Uterus (tissue), 4 donors: Measurements from ENCODE around the gene KCNQ1OT1. TPM values are rescaled to one million over a fixed set of nuclear protein-coding genes. Genes with fewer than 3 reads are reported as not detected.

Experiments
- DNase-seq, 2 donors: peaks; one replicate each; pipeline ENCODE4 v3.0.0-alpha.2; 2019 to 2020
- H3K27ac ChIP-seq, 2 donors: fragments of 200-600 bp; sonication (generic); 1 replicate in 1 of 2; 2 replicates in 1 of 2; pipeline ENCODE4 v1.5.1; 2016 to 2018
- H3K27me3 ChIP-seq, 2 donors: fragments of 200-600 bp; sonication (generic); one replicate each; pipeline ENCODE4 v1.5.1; 2018 to 2019; ENCODE audit warnings: control low read depth in 1 of 2
- H3K36me3 ChIP-seq, 2 donors: fragments of 200-600 bp; sonication (generic); one replicate each; pipeline ENCODE4 v1.5.1; 2019; ENCODE audit warnings: control low read depth in 1 of 2
- H3K4me1 ChIP-seq, 2 donors: fragments of 200-600 bp; sonication (generic); one replicate each; pipeline ENCODE4 v1.5.1; 2018 to 2019; ENCODE audit warnings: control low read depth in 1 of 2
- H3K4me3 ChIP-seq, 2 donors: fragments of 200-600 bp; sonication (generic); 1 replicate in 1 of 2; 2 replicates in 1 of 2; pipeline ENCODE4 v1.5.1; 2018 to 2019; ENCODE audit warnings: mild to moderate bottlenecking in 1 of 2
- H3K9me3 ChIP-seq, 2 donors: fragments of 200-600 bp; sonication (generic); one replicate each; pipeline ENCODE4 v1.5.1; 2019; ENCODE audit warnings: control low read depth in 1 of 2
- POLR2A ChIP-seq, 2 donors: fragments of 450-650 bp; IDR thresholded peaks; one replicate each; pipeline ENCODE4 v1.6.1; 2016; ENCODE audit warnings: antibody characterized with exemption in 2 of 2, mild to moderate bottlenecking in 1 of 2, moderate library complexity in 1 of 2
- intact Hi-C: fragments of 100-400 bp; cut with DNase I; formaldehyde crosslinking; loops from one replicate; pipeline ENCODE4 v1.15.1; 2023; ENCODE audit warnings: low total_unique reads
- total RNA-seq, 4 donors: library from RNA; depleted of rRNA in 3 of 4; stranded (reverse); fragments of >200 nt in 3 of 4; gene quantifications; one replicate each; pipeline versions ENCODE4 v1.1.0 to v1.2.4, GENCODE V29; 2014 to 2023
- TF ChIP-seq, protein P1 (sequence below), 4 experiments: fragments of 200-600 bp in 2 of 4; fragments of 450-650 bp in 2 of 4; sonication (generic) in 2 of 4; IDR thresholded peaks; one replicate each; pipeline ENCODE4 v1.5.1; 2016 to 2019; ENCODE audit warnings: antibody characterized with exemption in 4 of 4, mild to moderate bottlenecking in 2 of 4, moderate library complexity in 1 of 4
- donor health status: DM: yes; HTN: yes; CAD: no.

Gene KCNQ1OT1
- total RNA-seq, 4 donors from 2014 or later: 2.6 to 19.4 (median 10.9) TPM

DNA sequence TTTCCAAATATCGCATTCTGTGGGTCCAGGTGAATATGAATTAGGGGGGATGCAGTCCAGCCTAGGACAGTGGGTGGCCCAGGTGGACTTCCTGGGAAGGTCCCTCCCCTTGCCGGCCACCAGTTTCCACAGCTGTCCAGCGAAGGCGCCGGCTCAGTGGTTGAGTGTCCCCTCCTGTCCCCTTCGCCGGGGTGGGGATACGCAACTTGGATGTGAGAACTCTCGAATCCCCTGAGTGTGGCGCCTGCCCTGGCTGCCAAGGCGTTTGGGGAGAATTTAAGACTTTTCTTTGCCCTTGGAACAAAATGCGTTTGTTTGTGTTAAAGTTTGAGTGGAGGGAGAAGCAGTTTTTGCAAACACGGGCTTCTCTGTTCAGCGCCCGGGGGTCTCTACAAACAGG lies 123.7 kb downstream of the KCNQ1OT1 start:
- H3K4me3 ChIP-seq: no peak overlapping the region
- TF ChIP-seq, protein P1, sequence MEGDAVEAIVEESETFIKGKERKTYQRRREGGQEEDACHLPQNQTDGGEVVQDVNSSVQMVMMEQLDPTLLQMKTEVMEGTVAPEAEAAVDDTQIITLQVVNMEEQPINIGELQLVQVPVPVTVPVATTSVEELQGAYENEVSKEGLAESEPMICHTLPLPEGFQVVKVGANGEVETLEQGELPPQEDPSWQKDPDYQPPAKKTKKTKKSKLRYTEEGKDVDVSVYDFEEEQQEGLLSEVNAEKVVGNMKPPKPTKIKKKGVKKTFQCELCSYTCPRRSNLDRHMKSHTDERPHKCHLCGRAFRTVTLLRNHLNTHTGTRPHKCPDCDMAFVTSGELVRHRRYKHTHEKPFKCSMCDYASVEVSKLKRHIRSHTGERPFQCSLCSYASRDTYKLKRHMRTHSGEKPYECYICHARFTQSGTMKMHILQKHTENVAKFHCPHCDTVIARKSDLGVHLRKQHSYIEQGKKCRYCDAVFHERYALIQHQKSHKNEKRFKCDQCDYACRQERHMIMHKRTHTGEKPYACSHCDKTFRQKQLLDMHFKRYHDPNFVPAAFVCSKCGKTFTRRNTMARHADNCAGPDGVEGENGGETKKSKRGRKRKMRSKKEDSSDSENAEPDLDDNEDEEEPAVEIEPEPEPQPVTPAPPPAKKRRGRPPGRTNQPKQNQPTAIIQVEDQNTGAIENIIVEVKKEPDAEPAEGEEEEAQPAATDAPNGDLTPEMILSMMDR (IDR thresholded peaks at IDR 0.05): no peak
- no peak for TF ChIP-seq POLR2A (IDR thresholded peaks at IDR 0.05)
- H3K4me1 ChIP-seq: no peaks in the 10 kb centered on the region
- DNase-seq: peak in 1 of 2 donors; percentile 6
- no peaks in the 10 kb centered on the region for H3K27me3 ChIP-seq
- no peaks in the 10 kb centered on the region for H3K36me3 ChIP-seq
- H3K9me3 ChIP-seq: no peaks in the 10 kb centered on the region
- H3K27ac ChIP-seq: no peak overlapping the region
- intact Hi-C loops: no loop called here

DNA sequence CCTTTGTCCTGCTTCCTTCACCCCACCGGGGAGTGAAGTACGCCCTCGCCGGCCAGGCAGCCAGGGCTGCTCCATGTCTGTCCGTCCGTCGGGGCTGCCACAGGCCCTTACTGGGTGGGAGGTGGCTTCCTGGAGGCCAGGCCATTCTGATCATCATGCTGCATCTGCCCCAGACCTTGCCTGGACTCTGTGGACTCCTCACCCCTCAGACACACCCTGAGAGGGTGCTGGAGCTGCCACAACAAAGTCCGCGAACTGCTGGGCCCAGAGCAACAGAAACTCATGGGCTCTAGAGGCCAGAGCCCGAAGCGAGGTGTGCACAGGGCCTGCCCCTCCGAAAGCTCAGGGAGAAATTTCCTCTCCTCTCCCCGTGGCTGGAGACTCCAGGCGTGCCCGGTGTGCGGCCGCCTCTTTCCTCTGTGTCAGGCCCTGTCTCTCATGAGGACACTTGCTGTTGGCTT lies 124.2 kb downstream of the KCNQ1OT1 start:
- H3K36me3 ChIP-seq: no peaks in the 10 kb centered on the region
- intact Hi-C loops: no loop called here
- no peak overlapping the region for H3K27ac ChIP-seq
- H3K27me3 ChIP-seq: no peaks in the 10 kb centered on the region
- peak in 1 of 2 donors; percentile 8 for DNase-seq
- H3K4me3 ChIP-seq: no peak overlapping the region
- H3K4me1 ChIP-seq: no peaks in the 10 kb centered on the region
- no peak for TF ChIP-seq POLR2A (IDR thresholded peaks at IDR 0.05)
- TF ChIP-seq, protein P1 (IDR thresholded peaks at IDR 0.05): no peak
- H3K9me3 ChIP-seq: no peaks in the 10 kb centered on the region

DNA sequence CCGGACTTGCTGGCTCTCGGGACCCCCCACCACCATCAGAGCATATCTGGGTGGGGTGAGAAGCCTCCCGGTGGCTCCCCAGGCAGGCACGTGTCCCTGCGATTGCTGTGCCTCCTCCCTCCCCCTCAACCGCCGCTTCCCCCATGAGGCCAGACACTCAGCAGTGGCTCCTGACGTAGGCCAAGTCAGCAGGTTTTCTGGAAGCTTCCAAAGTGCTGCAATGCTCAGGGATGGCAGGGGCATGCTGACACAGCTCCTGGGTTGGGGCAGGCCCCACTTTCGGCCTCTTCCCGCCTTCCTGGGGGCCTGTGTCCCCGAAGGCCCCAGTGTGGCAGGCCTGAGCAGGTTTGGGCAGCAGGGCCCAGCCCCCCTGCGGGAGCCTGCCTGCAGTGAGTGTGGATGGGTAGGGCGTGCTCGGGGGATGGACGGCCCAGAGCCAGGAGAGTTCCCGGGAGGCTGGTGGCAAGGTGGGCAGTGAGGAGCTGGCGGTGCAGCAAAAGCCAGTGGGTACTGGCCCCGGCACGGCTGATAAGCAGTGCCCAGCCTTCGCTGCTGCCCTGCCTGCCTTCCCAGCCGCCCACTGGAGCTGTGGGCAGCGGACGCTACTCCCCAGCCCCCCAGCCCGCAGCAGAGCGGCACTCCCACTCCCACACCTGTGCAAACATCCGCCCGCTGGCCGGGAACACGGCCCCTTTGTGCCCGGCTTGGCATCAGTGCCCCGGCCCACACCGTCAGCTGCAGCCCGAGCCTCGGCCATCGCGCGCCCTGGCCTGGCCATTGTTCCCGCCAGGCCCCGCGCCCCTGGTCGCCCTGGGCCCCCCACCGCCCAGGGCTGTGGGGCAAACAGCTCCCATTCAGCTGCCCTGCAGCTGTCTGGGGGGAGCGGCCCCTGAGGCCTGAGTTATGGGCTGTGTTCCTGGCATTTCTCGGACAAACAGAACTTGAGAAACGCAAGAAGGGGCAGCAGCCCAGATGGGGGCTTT lies 125.0 kb downstream of the KCNQ1OT1 start:
- Histone ChIP-seq H3K36me3 (no peaks in the 10 kb centered on the region), H3K9me3 (no peaks in the 10 kb centered on the region), H3K27me3 (no peaks in the 10 kb centered on the region), H3K4me3 (no peak overlapping the region), H3K4me1 (no peaks in the 10 kb centered on the region), H3K27ac (no peak overlapping the region)
- DNase-seq: peak; percentile 7 to 11
- intact Hi-C loops: no loop called here
- TF ChIP-seq, protein P1 (IDR thresholded peaks at IDR 0.05): no peak
- no peak for TF ChIP-seq POLR2A (IDR thresholded peaks at IDR 0.05)

DNA sequence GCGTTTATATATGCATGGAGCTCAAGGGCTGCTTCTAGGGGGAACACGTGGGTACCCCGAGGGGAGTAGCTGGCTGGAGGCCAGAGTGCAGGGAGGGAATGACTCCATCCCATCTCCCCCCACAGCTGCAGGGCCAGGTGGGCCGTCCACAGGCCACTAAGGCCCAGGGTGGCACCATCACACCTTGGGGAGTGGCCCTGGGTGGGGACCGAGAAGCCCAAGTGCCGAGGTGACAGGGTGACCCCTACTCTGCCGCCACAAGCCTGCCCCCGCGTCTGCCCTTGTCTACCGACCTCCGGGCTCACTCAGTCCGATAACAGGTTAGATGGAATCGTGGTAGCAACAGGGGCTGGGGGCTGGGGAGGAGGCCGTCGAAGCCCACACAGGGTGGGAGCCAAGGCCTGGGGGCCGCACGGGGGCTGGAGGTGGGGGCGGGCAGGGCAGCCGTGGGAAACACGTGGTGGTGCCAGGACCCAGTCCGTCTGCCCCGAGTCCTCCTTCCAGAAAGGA lies 125.7 kb downstream of the KCNQ1OT1 start:
- H3K4me3 ChIP-seq: no peak overlapping the region
- no peak for TF ChIP-seq POLR2A (IDR thresholded peaks at IDR 0.05)
- TF ChIP-seq, protein P1 (IDR thresholded peaks at IDR 0.05): no peak
- H3K36me3 ChIP-seq: no peaks in the 10 kb centered on the region
- no peaks in the 10 kb centered on the region for H3K4me1 ChIP-seq
- intact Hi-C loops: no loop called here
- no peaks in the 10 kb centered on the region for H3K27me3 ChIP-seq
- DNase-seq: peak in 1 of 2 donors; percentile 13
- H3K27ac ChIP-seq: no peak overlapping the region
- no peaks in the 10 kb centered on the region for H3K9me3 ChIP-seq
